ENCODE measurements around the gene GPR42. TPM values are rescaled to one million over a fixed set of nuclear protein-coding genes. Genes with fewer than 3 reads are reported as not detected.
"Not testable (repeated sequence)": the region's sequence is repeated elsewhere in the genome, so short reads cannot be mapped to it uniquely, and the experiment has no call there.

Gene GPR42
- total RNA-seq, 6 experiments from 2014 or later = not detected

GRCh38 chr19:35375505-35376307 is 4.8 kb downstream of the GPR42 start:
- WGBS (ENCODE audit: insufficient coverage, low coverage, low lambda C conversion rate, missing lambda C conversion rate) = 77% methylated on average over 8 of the region's 12 CpGs
- no peak for DNase-seq

GRCh38 chr19:35377656-35378055 is 6.8 kb downstream of the GPR42 start:
- Histone ChIP-seq H3K27ac (no peak overlapping the region), H3K9me3 (no peaks in the 10 kb centered on the region), H3K27me3 (no peaks in the 10 kb centered on the region), H3K36me3 (no peaks in the 10 kb centered on the region), H3K4me1 (no peaks in the 10 kb centered on the region), H3K4me3 (no peak overlapping the region)
- WGBS (ENCODE audit: insufficient coverage, low coverage, low lambda C conversion rate, missing lambda C conversion rate) = 46% methylated on average over 1 of the region's 1 CpG
- intact Hi-C loops (cut with DNase I) = no loop called here
- DNase-seq (no peak), ATAC-seq (no peak)
- TF ChIP-seq CTCF (IDR thresholded peaks at IDR 0.05) (no peak), POLR2A (IDR thresholded peaks at IDR 0.05) (no peak)

More at GRCh38 chr19:35375505-35376307, 4.8 kb downstream of the GPR42 start:
- Histone ChIP-seq H3K27ac (no peak overlapping the region), H3K4me3 (no peak overlapping the region), H3K27me3 (no peaks in the 10 kb centered on the region), H3K36me3 (no peaks in the 10 kb centered on the region), H3K9me3 (no peaks in the 10 kb centered on the region), H3K4me1 (no peaks in the 10 kb centered on the region)
- TF ChIP-seq CTCF (IDR thresholded peaks at IDR 0.05) = no peak
- TF ChIP-seq POLR2A (IDR thresholded peaks at IDR 0.05) = no peak
- no peak for ATAC-seq
- intact Hi-C loops (cut with DNase I) = no loop called here

- DNase-seq (no peak), ATAC-seq (no peak)
- intact Hi-C loops (cut with DNase I) = no loop called here
- Histone ChIP-seq H3K9me3 (no peaks in the 10 kb centered on the region), H3K4me3 (no peak overlapping the region), H3K4me1 (no peaks in the 10 kb centered on the region), H3K27me3 (no peaks in the 10 kb centered on the region), H3K27ac (no peak overlapping the region), H3K36me3 (no peaks in the 10 kb centered on the region)
- WGBS (ENCODE audit: insufficient coverage, low coverage, low lambda C conversion rate, missing lambda C conversion rate) = 100% methylated on average over 3 of the region's 3 CpGs
- TF ChIP-seq CTCF (IDR thresholded peaks at IDR 0.05) (no peak), POLR2A (IDR thresholded peaks at IDR 0.05) (no peak)
Observed at GRCh38 chr19:35378356-35378755, 7.5 kb downstream of the GPR42 start.

- H3K4me1 ChIP-seq; ATAC-seq; H3K4me3 ChIP-seq; H3K27ac ChIP-seq; DNase-seq; intact Hi-C loops (cut with DNase I); H3K9me3 ChIP-seq; H3K27me3 ChIP-seq; H3K36me3 ChIP-seq: not testable (repeated sequence)
- 64% methylated on average over 3 of the region's 5 CpGs for WGBS (ENCODE audit: insufficient coverage, low coverage, low lambda C conversion rate, missing lambda C conversion rate)
Observed at GRCh38 chr19:35379545-35379944, 8.7 kb downstream of the GPR42 start.

GRCh38 chr19:35379992-35380391 is 9.1 kb downstream of the GPR42 start:
- H3K9me3 ChIP-seq = no peaks in the 10 kb centered on the region
- H3K4me1 ChIP-seq = no peaks in the 10 kb centered on the region
- ATAC-seq (peak in 2 of 4 donors; percentile 42 to 50), DNase-seq (no peak)
- H3K4me3 ChIP-seq = no peak overlapping the region
- WGBS (ENCODE audit: insufficient coverage, low coverage, low lambda C conversion rate, missing lambda C conversion rate) = 22% methylated on average over 1 of the region's 1 CpG
- no peak overlapping the region for H3K27ac ChIP-seq
- H3K27me3 ChIP-seq = no peaks in the 10 kb centered on the region
- TF ChIP-seq CTCF (IDR thresholded peaks at IDR 0.05) = no peak
- no peaks in the 10 kb centered on the region for H3K36me3 ChIP-seq
- intact Hi-C loops (cut with DNase I) = no loop called here
